ENCODE measurements around the gene C12orf75.

DNA sequence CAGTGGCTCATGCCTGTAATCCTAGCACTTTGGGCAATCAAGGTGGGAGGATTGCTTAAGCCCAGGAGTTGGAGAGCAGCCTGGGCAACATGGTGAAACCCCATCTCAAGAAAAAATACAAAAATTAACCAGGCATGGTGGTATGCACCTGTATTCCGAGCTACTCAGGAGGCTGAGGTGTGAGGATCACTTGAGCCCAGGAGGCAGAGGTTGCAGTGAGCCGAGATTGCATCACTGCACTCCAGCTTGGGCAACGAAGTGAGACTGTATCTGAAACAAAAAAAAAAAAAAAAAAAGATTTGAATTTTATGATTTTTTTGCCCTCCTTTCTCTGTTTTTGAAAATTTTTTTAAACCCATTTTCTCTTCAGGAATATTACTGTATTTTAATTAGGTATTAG is 17.7 kb downstream of the C12orf75 start:
- no peak for TF ChIP-seq CTCF (IDR thresholded peaks at IDR 0.05)
- TF ChIP-seq POLR2AphosphoS5 (IDR thresholded peaks at IDR 0.05) = no peak
